Vagina (tissue), 2 donors: Measurements from ENCODE around the gene KLHL29.

Experiments
- POLR2A ChIP-seq, 2 donors: fragments of 450-650 bp; IDR thresholded peaks; one replicate each; pipeline ENCODE4 v1.6.1; 2017; ENCODE audit warnings: antibody characterized with exemption in 2 of 2, mild to moderate bottlenecking in 2 of 2, moderate library complexity in 2 of 2
- POLR2AphosphoS5 ChIP-seq, 2 donors: sonication (generic); formaldehyde crosslinking; IDR thresholded peaks; one replicate each; pipeline ENCODE4 v1.9.0; 2017; ENCODE audit warnings: antibody characterized with exemption in 2 of 2, mild to moderate bottlenecking in 2 of 2, low read depth in 1 of 2; ENCODE audit not compliant: insufficient read depth in 1 of 2
- TF ChIP-seq, protein P1 (sequence below), 3 experiments: fragments of 450-650 bp in 2 of 3; fragments of 200-600 bp in 1 of 3; sonication (generic) in 1 of 3; IDR thresholded peaks; one replicate each; pipeline ENCODE4 v1.5.1; 2017 to 2019; ENCODE audit warnings: antibody characterized with exemption in 3 of 3, mild to moderate bottlenecking in 2 of 3, moderate library complexity in 2 of 3

- TF ChIP-seq, protein P1, sequence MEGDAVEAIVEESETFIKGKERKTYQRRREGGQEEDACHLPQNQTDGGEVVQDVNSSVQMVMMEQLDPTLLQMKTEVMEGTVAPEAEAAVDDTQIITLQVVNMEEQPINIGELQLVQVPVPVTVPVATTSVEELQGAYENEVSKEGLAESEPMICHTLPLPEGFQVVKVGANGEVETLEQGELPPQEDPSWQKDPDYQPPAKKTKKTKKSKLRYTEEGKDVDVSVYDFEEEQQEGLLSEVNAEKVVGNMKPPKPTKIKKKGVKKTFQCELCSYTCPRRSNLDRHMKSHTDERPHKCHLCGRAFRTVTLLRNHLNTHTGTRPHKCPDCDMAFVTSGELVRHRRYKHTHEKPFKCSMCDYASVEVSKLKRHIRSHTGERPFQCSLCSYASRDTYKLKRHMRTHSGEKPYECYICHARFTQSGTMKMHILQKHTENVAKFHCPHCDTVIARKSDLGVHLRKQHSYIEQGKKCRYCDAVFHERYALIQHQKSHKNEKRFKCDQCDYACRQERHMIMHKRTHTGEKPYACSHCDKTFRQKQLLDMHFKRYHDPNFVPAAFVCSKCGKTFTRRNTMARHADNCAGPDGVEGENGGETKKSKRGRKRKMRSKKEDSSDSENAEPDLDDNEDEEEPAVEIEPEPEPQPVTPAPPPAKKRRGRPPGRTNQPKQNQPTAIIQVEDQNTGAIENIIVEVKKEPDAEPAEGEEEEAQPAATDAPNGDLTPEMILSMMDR (IDR thresholded peaks at IDR 0.05): no peak
- TF ChIP-seq POLR2A (IDR thresholded peaks at IDR 0.05) (no peak), POLR2AphosphoS5 (IDR thresholded peaks at IDR 0.05; ENCODE audit: insufficient read depth in 1 of 2, low read depth in 1 of 2) (no peak)
Observed at GRCh38 chr2:23528171-23528570, 143.2 kb downstream of the KLHL29 start.
